MG63 (cell line): ENCODE measurements around the gene FOXP1. TPM values are rescaled to one million over a fixed set of nuclear protein-coding genes. Genes with fewer than 3 reads are reported as not detected.
"Not testable (repeated sequence)": the region's sequence is repeated elsewhere in the genome, so short reads cannot be mapped to it uniquely, and the experiment has no call there.

ENCODE experiments used
- DNase-seq: peaks from one replicate; pipeline ENCODE4 v3.0.0-alpha.2; 2020
- H3K27me3 ChIP-seq: fragments of 250-450 bp; sonication (Bioruptor Pico); 2 replicates; pipeline ENCODE4 v1.5.1; 2020; ENCODE audit warnings: mild to moderate bottlenecking, moderate library complexity
- H3K36me3 ChIP-seq: fragments of 250-450 bp; sonication (Bioruptor Pico); 2 replicates; pipeline ENCODE4 v1.5.1; 2020; ENCODE audit warnings: mild to moderate bottlenecking, moderate library complexity
- H3K4me3 ChIP-seq: fragments of 250-450 bp; sonication (Bioruptor Pico); 2 replicates; pipeline ENCODE4 v1.5.1; 2020; ENCODE audit warnings: mild to moderate bottlenecking, moderate library complexity
- H3K9me3 ChIP-seq: fragments of 250-450 bp; sonication (Bioruptor Pico); 2 replicates; pipeline ENCODE4 v1.5.1; 2020; ENCODE audit warnings: mild to moderate bottlenecking, moderate library complexity
- total RNA-seq: library from RNA; depleted of rRNA; stranded (reverse); fragments of >200 nt; shearing (Covaris generic); gene quantifications from 2 replicates; pipeline ENCODE4 v1.2.3, GENCODE V29; 2014; ENCODE audit warnings: low replicate concordance

The FOXP1 gene
- total RNA-seq, 1 experiment from 2014 or later = 15.0 TPM

- Histone ChIP-seq H3K27me3 (no peaks in the 10 kb centered on the region), H3K9me3 (no peaks in the 10 kb centered on the region), H3K4me3 (no peak overlapping the region), H3K36me3 (no peaks in the 10 kb centered on the region; the same call in none of the 2 replicates)
- DNase-seq = no peak
Observed at GRCh38 chr3:71026634-71027578, 556.6 kb downstream of the FOXP1 start.

GRCh38 chr3:71025516-71025915, 558.0 kb downstream of the FOXP1 start:
- no peaks in the 10 kb centered on the region for H3K27me3 ChIP-seq
- no peak for DNase-seq
- no peaks in the 10 kb centered on the region for H3K9me3 ChIP-seq
- no peaks in the 10 kb centered on the region; the same call in none of the 2 replicates for H3K36me3 ChIP-seq
- H3K4me3 ChIP-seq = no peak overlapping the region

GRCh38 chr3:71025010-71025409, 558.5 kb downstream of the FOXP1 start:
- DNase-seq = no peak
- Histone ChIP-seq H3K27me3 (no peaks in the 10 kb centered on the region), H3K36me3 (no peaks in the 10 kb centered on the region; the same call in none of the 2 replicates), H3K4me3 (no peak overlapping the region), H3K9me3 (no peaks in the 10 kb centered on the region)

- Histone ChIP-seq H3K9me3 (no peaks in the 10 kb centered on the region), H3K27me3 (no peaks in the 10 kb centered on the region), H3K36me3 (no peaks in the 10 kb centered on the region; the same call in none of the 2 replicates), H3K4me3 (no peak overlapping the region)
- no peak for DNase-seq
Observed at GRCh38 chr3:71022551-71023335, 560.8 kb downstream of the FOXP1 start.

GRCh38 chr3:71018799-71019198, 564.7 kb downstream of the FOXP1 start:
- Histone ChIP-seq H3K9me3 (no peaks in the 10 kb centered on the region), H3K4me3 (no peak overlapping the region), H3K27me3 (no peaks in the 10 kb centered on the region), H3K36me3 (peaks cover 6% of the 10 kb centered on the region)
- no peak for DNase-seq

GRCh38 chr3:71016178-71016845, 567.2 kb downstream of the FOXP1 start:
- H3K27me3 ChIP-seq = no peaks in the 10 kb centered on the region
- no peak for DNase-seq
- no peak overlapping the region for H3K4me3 ChIP-seq
- H3K36me3 ChIP-seq = peaks cover 6% of the 10 kb centered on the region
- no peaks in the 10 kb centered on the region for H3K9me3 ChIP-seq

- not testable (repeated sequence) for H3K4me3 ChIP-seq, H3K9me3 ChIP-seq, H3K27me3 ChIP-seq, DNase-seq, H3K36me3 ChIP-seq
Observed at GRCh38 chr3:71014616-71015015, 568.9 kb downstream of the FOXP1 start.

- peaks cover 6% of the 10 kb centered on the region for H3K36me3 ChIP-seq
Observed at GRCh38 chr3:71012971-71013370, 570.6 kb downstream of the FOXP1 start.

GRCh38 chr3:71011565-71012287, 571.8 kb downstream of the FOXP1 start:
- Histone ChIP-seq H3K4me3 (no peak overlapping the region), H3K36me3 (peaks cover 6% of the 10 kb centered on the region), H3K9me3 (no peaks in the 10 kb centered on the region), H3K27me3 (no peaks in the 10 kb centered on the region)
- no peak for DNase-seq

More at GRCh38 chr3:71012971-71013370, 570.6 kb downstream of the FOXP1 start:
- no peaks in the 10 kb centered on the region for H3K27me3 ChIP-seq
- no peak for DNase-seq
- no peaks in the 10 kb centered on the region for H3K9me3 ChIP-seq
- H3K4me3 ChIP-seq = no peak overlapping the region

GRCh38 chr3:71010726-71011455, 572.6 kb downstream of the FOXP1 start:
- Histone ChIP-seq H3K36me3 (peaks cover 6% of the 10 kb centered on the region), H3K9me3 (no peaks in the 10 kb centered on the region), H3K4me3 (no peak overlapping the region), H3K27me3 (no peaks in the 10 kb centered on the region)
- DNase-seq = no peak

- DNase-seq = no peak
- H3K9me3 ChIP-seq = no peaks in the 10 kb centered on the region
- no peak overlapping the region for H3K4me3 ChIP-seq
- no peaks in the 10 kb centered on the region for H3K27me3 ChIP-seq
- H3K36me3 ChIP-seq = no peaks in the 10 kb centered on the region
Observed at GRCh38 chr3:71008350-71008935, 575.1 kb downstream of the FOXP1 start.

- Histone ChIP-seq H3K27me3 (no peaks in the 10 kb centered on the region), H3K4me3 (no peak overlapping the region), H3K9me3 (no peaks in the 10 kb centered on the region), H3K36me3 (no peaks in the 10 kb centered on the region)
- no peak for DNase-seq
Observed at GRCh38 chr3:71006810-71007785, 576.4 kb downstream of the FOXP1 start.

GRCh38 chr3:71005702-71006321, 577.7 kb downstream of the FOXP1 start:
- Histone ChIP-seq H3K4me3 (no peak overlapping the region), H3K36me3 (no peaks in the 10 kb centered on the region), H3K27me3 (no peaks in the 10 kb centered on the region), H3K9me3 (no peaks in the 10 kb centered on the region)
- DNase-seq = no peak

GRCh38 chr3:71003511-71003910, 580.0 kb downstream of the FOXP1 start:
- H3K9me3 ChIP-seq = no peaks in the 10 kb centered on the region
- H3K4me3 ChIP-seq = no peak overlapping the region
- H3K36me3 ChIP-seq = peaks cover 2% of the 10 kb centered on the region; the same call in 1 of the 2 replicates
- DNase-seq = no peak
- H3K27me3 ChIP-seq = no peaks in the 10 kb centered on the region
